HCT116 (cell line): ENCODE results near the gene IFRD2. TPM values are rescaled to one million over a fixed set of nuclear protein-coding genes. Genes with fewer than 3 reads are reported as not detected.

ENCODE experiments used
- ATAC-seq: fragments of 200-7000 bp; cut with Tn5 transposase; 2 replicates; pipeline ENCODE4 v1.9.1; 2020; ENCODE audit warnings: mild to moderate bottlenecking, moderate library complexity
- BruUV-seq: library from RNA; stranded (reverse); fragments of 400-500 nt; replicated peaks from 2 replicates; lab custom pipeline; 2021; lab: Mats Ljungman, UMichigan
- CTCF ChIA-PET: fragments of 300-600 bp; sonication (Branson Sonifier 250); formaldehyde crosslinking; loops from one replicate; lab custom pipeline; 2021; ENCODE audit warnings: antibody characterized with exemption; lab: Charles Lee
- POLR2A ChIA-PET: fragments of 300-600, 350-600 bp; sonication (Branson Sonifier 250); formaldehyde crosslinking; loops from one replicate; lab custom pipeline; 2021; ENCODE audit warnings: antibody characterized with exemption; lab: Charles Lee
- RAD21 ChIA-PET, 2 experiments: fragments of 300-600 bp; sonication (Branson Sonifier 250); formaldehyde crosslinking; loops; one replicate each; lab custom pipeline; 2023; ENCODE audit warnings: low total read pairs in 2 of 2; ENCODE audit not compliant: uncharacterized antibody in 2 of 2, unreplicated experiment in 2 of 2, low non-redundant PET in 1 of 2; lab: Charles Lee
- DNase-seq: peaks from one replicate; pipeline ENCODE4 v3.0.0-alpha.2; 2010; ENCODE audit warnings: low read depth, low spot score
- H2AFZ ChIP-seq: fragments of 200-600 bp; shearing (Covaris generic), sonication (generic); 2 replicates; pipeline ENCODE4 v1.6.1; 2017; ENCODE audit warnings: low read depth, mixed run types, mixed read lengths, antibody characterized with exemption, low read length; ENCODE audit not compliant: poor library complexity, severe bottlenecking
- H3K27ac ChIP-seq: 2 replicates; pipeline ENCODE4 v1.5.1; 2012; ENCODE audit warnings: low read depth, low read length
- H3K27me3 ChIP-seq: fragments of 200-600 bp; sonication (generic); 2 replicates; pipeline ENCODE4 v1.6.1; 2016; ENCODE audit warnings: mixed run types, low read length, mixed read lengths; ENCODE audit not compliant: insufficient read depth
- H3K36me3 ChIP-seq, 2 experiments: fragments of 200-500 bp in 1 of 2; fragments of 200-600 bp in 1 of 2; sonication (Bioruptor generic) in 1 of 2; sonication (generic) in 1 of 2; 2 replicates each; pipeline versions ENCODE4 v1.5.1 to v1.6.1; 2014 to 2016; ENCODE audit warnings: low read length in 2 of 2, inconsistent platforms in 1 of 2, mixed read lengths in 1 of 2, mixed run types in 1 of 2; ENCODE audit not compliant: insufficient read depth in 2 of 2, control insufficient read depth in 1 of 2
- H3K4me1 ChIP-seq, 2 experiments: fragments of 200-600 bp in 1 of 2; sonication (generic) in 1 of 2; 2 replicates each; pipeline versions ENCODE4 v1.5.1 to v1.6.1; 2012 to 2017; ENCODE audit warnings: low read length in 2 of 2, inconsistent platforms in 1 of 2, mild to moderate bottlenecking in 1 of 2, mixed read lengths in 1 of 2, mixed run types in 1 of 2, moderate library complexity in 1 of 2; ENCODE audit not compliant: insufficient read depth in 2 of 2, control insufficient read depth in 1 of 2
- H3K4me2 ChIP-seq: fragments of 200-600 bp; sonication (generic); 2 replicates; pipeline ENCODE4 v1.6.1; 2017; ENCODE audit warnings: mixed run types, low read length, mixed read lengths
- H3K4me3 ChIP-seq, 2 experiments: fragments of 200-600 bp in 1 of 2; sonication (generic) in 1 of 2; replicated peaks in 1 of 2; 2 replicates each; pipeline ENCODE4 v1.5.1; 2011 to 2016; ENCODE audit warnings: low read length in 2 of 2, control low read depth in 1 of 2, low read depth in 1 of 2, mild to moderate bottlenecking in 1 of 2, mixed read lengths in 1 of 2, mixed run types in 1 of 2
- H3K79me2 ChIP-seq: fragments of 200-600 bp; sonication (generic); 2 replicates; pipeline ENCODE4 v1.6.1; 2017; ENCODE audit warnings: mild to moderate bottlenecking, mixed run types, low read length, moderate library complexity, mixed read lengths; ENCODE audit not compliant: insufficient read depth
- H3K9ac ChIP-seq: fragments of 200-600 bp; sonication (generic); 2 replicates; pipeline ENCODE4 v1.6.1; 2016; ENCODE audit warnings: low read length, mixed read lengths
- H3K9me2 ChIP-seq: fragments of 200-600 bp; sonication (generic), shearing (Covaris generic); 2 replicates; pipeline ENCODE4 v1.6.1; 2017; ENCODE audit warnings: mixed run types, mild to moderate bottlenecking, moderate library complexity; ENCODE audit not compliant: insufficient read depth
- H3K9me3 ChIP-seq, 2 experiments: fragments of 200-500 bp in 1 of 2; fragments of 200-600 bp in 1 of 2; sonication (Bioruptor generic) in 1 of 2; sonication (generic) in 1 of 2; 2 replicates each; pipeline ENCODE4 v1.6.1; 2014 to 2017; ENCODE audit warnings: low read length in 2 of 2, mixed read lengths in 2 of 2, inconsistent platforms in 1 of 2, low read depth in 1 of 2, mild to moderate bottlenecking in 1 of 2, mixed run types in 1 of 2, moderate library complexity in 1 of 2; ENCODE audit not compliant: control insufficient read depth in 1 of 2, insufficient read depth in 1 of 2
- H4K20me1 ChIP-seq: fragments of 200-600 bp; sonication (generic), shearing (Covaris generic); 2 replicates; pipeline ENCODE4 v1.6.1; 2017; ENCODE audit warnings: mixed run types, mild to moderate bottlenecking, moderate library complexity; ENCODE audit not compliant: insufficient read depth
- CBX3 ChIP-seq: IDR thresholded peaks from 2 replicates; pipeline ENCODE4 v1.6.1; 2012; ENCODE audit warnings: low read depth
- CTCF ChIP-seq, 3 experiments: fragments of 200-600 bp in 1 of 3; sonication (generic) in 1 of 3; IDR thresholded peaks in 2 of 3; conservative IDR thresholded peaks in 1 of 3; 2 replicates each; pipeline ENCODE4 v1.5.1; 2012 to 2017; ENCODE audit warnings: low read depth in 2 of 3, low read length in 2 of 3, antibody characterized with exemption in 1 of 3, borderline replicate concordance in 1 of 3, control low read depth in 1 of 3, mild to moderate bottlenecking in 1 of 3, mixed read lengths in 1 of 3, mixed run types in 1 of 3, moderate library complexity in 1 of 3; ENCODE audit not compliant: insufficient read depth in 1 of 3
- ELF1 ChIP-seq: IDR thresholded peaks from 2 replicates; pipeline ENCODE4 v1.6.1; 2012; ENCODE audit warnings: low read depth, borderline replicate concordance
- EZH2phosphoT487 ChIP-seq: fragments of 200-600 bp; IDR thresholded peaks from 2 replicates; pipeline ENCODE4 v1.6.1; 2018; ENCODE audit warnings: antibody characterized with exemption, borderline replicate concordance
- FOSL1 ChIP-seq: IDR thresholded peaks from 2 replicates; pipeline ENCODE4 v1.6.1; 2012; ENCODE audit warnings: low read depth
- JUND ChIP-seq: IDR thresholded peaks from 2 replicates; pipeline ENCODE4 v1.6.1; 2012
- POLR2A ChIP-seq: IDR thresholded peaks from 2 replicates; pipeline ENCODE4 v1.7.0; 2011; ENCODE audit warnings: borderline replicate concordance; ENCODE audit not compliant: insufficient read depth, insufficient read length; ENCODE audit errors: extremely low read depth
- RAD21 ChIP-seq: IDR thresholded peaks from 2 replicates; pipeline ENCODE4 v1.6.1; 2012; ENCODE audit warnings: low read depth, mild to moderate bottlenecking
- SIN3A ChIP-seq: IDR thresholded peaks from 2 replicates; pipeline ENCODE4 v1.6.1; 2012; ENCODE audit warnings: low read depth
- SP1 ChIP-seq: IDR thresholded peaks from 2 replicates; pipeline ENCODE4 v1.6.1; 2012; ENCODE audit warnings: low read depth
- YY1 ChIP-seq: IDR thresholded peaks from 2 replicates; pipeline ENCODE4 v1.6.1; 2011; ENCODE audit warnings: low read length, low read depth, moderate library complexity, mild to moderate bottlenecking; ENCODE audit not compliant: insufficient replicate concordance; ENCODE audit errors: extremely low read depth
- intact Hi-C: fragments of 100-400 bp; cut with micrococcal nuclease; formaldehyde crosslinking; loops from 2 replicates; pipeline ENCODE4 v1.10.0; 2022
- total RNA-seq: library from RNA; stranded (reverse); gene quantifications from one replicate; pipeline ENCODE4 v1.2.1, GENCODE V29; 2021; ENCODE audit not compliant: unreplicated experiment

Gene IFRD2
- total RNA-seq, 1 experiment from 2014 or later: 146 TPM

DNA sequence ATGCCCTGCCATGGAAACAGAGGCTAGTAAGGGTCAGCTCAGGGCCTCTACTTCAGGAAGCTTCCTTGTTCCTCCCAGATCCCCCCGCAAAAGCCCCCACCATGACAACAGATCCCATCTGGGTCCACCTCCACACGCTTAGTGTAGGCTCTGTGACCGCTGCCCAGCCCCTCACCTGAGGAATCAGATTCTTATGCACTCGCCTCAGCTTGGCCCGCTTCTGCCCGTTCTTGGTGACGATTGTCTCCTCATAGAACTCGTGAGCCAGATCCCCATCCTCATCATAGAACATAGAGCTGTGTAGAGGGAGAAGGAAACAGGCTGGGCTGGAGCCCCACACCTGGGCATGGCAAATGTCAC lies 33.9 kb upstream of the IFRD2 start:
- Histone ChIP-seq H3K27ac (no peak overlapping the region), H3K27me3 (no peaks in the 10 kb centered on the region), H3K36me3 (peaks cover 25 to 26% of the 10 kb centered on the region in 2 experiments; a peak in 3 of 4 replicates), H3K9ac (0 out of 2 replicates have a peak overlapping the region, but pooled peaks have one; percentile 86), H3K4me1 (peaks cover 23 to 46% of the 10 kb centered on the region in 2 experiments), H3K9me2 (no peaks in the 10 kb centered on the region), H3K9me3 (no peaks in the 10 kb centered on the region), H3K4me2 (peak overlapping the region; percentile 88; the same call in 1 of the 2 replicates), H3K4me3 (no peak overlapping the region), H2AFZ (no peak overlapping the region), H4K20me1 (no peaks in the 10 kb centered on the region)
- no peak for ATAC-seq
- no peak for DNase-seq
- BruUV-seq: no TSS peak
- intact Hi-C loops: no loop called here
- RAD21 ChIA-PET: no interaction called here
- CTCF ChIA-PET: no interaction called here
- POLR2A ChIA-PET: no interaction called here
- TF ChIP-seq FOSL1 (no peak), ELF1 (no peak), POLR2A (no peak), YY1 (no peak), CTCF (IDR thresholded peaks at IDR 0.05 in 2 of 3, conservative IDR thresholded peaks at IDR 0.05 in 1 of 3; ENCODE audit: borderline replicate concordance in 1 of 3, insufficient read depth in 1 of 3, low read depth in 2 of 3, low read length in 2 of 3) (no peak), JUND (no peak), RAD21 (no peak), CBX3 (no peak), SIN3A (no peak), EZH2phosphoT487 (no peak), SP1 (no peak)
- TF ChIP-seq, all 23 proteins: peak for 0
- H3K79me2 ChIP-seq: peaks cover 35% of the 10 kb centered on the region
